GM18526 (cell line): ENCODE data around the gene TMEM266.

Experiments
- POLR2A ChIP-seq: IDR thresholded peaks from 3 replicates; pipeline ENCODE4 v1.6.1; 2011; ENCODE audit not compliant: insufficient read length; ENCODE audit errors: extremely low read depth

TMEM266 gene

DNA sequence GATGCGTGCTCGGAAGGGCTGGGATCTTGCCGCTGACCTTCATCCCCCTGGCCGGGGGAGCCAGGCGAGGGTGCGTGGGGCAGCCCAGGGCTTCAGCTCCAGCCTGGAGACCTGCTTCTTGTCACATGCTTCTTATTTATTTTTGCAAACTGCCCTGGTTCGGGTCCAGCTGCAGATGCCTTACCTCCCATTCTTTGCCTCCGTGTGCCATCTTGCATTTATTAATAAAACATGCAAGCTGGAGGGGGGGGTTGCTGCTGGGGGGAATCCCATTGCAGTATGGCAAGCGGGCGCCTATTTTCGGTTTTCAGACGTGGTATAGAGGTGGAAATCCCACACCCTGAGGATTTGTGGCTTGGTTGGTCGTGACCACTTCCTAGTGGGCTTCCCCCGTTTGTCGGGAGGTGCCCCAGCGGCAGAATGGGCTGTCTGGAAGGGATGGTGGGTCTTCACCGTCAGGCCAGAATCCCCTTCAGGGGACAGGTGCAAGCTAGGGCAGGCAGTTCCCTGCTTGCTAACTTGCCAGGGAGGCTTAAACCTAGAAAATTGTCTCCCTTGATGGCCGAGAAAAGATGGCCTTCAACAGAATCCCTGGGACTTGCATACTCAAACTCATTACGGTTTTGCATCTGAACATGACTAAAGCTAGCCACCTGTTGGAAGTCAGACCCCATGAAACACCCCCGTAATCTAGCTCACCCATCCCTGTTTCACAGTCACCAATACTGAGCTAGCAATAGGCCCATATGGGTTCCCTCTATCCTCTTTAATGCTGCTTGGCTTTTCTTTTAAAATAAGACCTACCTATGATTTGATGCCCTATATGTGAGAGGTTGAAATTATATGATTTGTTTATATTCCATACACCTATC, 569 bp downstream of the TMEM266 start:
- TF ChIP-seq POLR2A: no peak

DNA sequence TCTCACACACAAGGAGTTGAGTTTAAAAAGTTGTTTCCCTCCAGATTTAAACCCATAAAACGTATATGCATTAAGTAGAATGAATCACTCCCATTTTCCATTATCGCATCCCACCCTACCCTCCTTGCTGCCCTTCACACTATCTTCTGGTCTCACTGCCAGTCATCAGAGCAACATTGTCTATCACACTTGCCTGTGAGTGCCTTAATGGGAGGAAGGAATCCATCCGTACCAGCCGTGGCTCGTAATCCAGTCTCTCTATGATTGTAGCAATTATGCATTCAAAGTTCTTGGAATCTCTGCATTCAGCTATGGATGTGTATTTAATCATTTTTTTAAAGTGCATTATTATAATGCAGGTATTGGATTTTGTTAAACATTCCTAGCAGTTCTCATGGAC, 1.9 kb downstream of the TMEM266 start:
- TF ChIP-seq POLR2A: no peak

DNA sequence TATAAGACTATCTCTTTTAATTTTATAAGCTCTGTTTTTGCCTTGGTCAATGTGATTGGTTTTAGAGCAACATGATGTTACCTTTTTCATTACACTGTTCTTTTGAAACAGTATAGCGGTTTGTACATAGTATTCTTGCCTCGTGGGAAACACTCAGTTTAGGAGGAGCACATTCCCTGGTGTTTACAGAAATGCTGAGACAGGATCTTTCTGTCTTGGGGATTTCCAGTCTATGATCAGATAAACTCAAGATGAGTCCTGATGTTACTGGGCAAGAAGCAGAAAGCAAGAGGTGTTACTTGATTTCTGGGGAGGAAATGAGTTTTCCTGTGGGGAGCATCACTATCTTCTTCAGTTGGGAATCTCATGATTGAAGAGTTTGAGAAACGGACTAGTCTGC, 2.5 kb downstream of the TMEM266 start:
- no peak for TF ChIP-seq POLR2A

DNA sequence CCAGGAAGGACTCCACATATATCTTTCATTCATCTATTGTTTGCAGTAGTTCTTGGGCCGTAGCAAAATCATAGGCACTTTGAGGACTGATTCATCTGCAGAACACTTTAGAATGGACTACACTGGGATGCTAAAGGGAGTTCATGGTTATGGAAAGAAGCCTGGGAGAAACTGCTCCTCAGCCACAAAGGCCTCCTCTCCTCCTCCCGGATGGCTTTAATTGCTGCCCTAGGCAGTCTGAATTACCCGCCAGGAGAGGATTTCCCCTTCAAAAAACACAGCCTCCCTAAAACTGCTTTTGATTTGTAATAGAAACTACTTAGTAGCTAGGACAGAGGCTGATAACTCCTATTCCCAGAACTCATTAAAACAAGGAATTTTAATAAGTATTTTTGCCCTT, 4.6 kb downstream of the TMEM266 start:
- TF ChIP-seq POLR2A: no peak

DNA sequence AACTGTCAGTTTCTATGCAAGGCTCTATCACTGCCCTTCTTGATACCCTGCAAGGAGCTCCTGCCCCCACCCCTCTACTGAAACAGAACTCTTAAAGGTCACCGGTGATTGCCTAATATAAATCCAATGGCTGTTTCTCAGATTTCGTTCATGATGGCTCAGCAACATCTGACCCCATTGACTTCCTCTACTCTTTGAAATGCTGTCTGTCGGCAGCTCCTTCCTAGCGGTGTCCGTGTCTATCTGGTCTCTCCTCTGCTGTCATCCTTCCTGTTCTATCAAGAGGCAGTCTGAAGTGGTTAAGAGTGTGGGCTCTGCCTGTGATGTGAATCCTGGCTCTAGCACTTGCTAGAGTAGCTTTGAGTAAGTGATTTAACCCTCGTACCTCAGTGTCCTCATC, 5.5 kb downstream of the TMEM266 start:
- no peak for TF ChIP-seq POLR2A

DNA sequence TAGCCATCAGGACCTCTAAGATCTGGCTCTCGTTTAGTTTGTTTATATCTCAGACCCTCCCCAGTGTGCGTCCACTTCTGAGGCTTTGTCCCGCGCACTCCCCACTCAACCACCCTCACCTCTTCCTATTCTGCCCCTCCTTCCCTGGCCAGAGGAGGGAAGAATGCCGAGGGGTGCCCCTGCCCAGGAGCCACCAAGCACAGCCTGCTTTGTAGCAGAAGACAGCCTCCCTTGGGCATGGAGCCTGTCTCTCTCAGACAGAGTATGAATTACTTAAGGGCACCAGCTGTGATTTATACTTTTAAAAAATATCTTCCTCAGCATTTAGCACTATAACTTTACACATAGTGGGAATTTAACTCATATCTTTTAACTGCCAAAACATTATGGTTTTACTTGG, 6.0 kb downstream of the TMEM266 start:
- no peak for TF ChIP-seq POLR2A

DNA sequence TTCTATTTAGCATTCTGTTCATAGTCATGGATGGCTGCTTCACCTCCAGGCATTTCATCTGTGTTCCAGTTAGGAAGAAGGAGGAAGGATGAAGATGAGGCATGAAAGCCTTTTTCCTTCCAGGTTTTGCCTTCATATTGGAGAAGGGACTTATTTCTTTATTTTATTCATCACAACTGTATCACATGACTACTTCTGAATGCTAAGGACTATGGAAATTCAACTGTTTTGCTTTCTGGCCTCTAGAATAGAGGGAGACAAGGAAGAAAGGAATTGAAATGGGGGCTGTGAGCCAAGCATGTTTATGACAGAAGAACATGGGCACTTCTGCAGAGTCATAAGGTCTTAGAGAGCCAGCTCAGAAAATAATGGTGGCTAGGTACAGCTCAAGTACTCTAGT, 10.4 kb downstream of the TMEM266 start:
- no peak for TF ChIP-seq POLR2A

DNA sequence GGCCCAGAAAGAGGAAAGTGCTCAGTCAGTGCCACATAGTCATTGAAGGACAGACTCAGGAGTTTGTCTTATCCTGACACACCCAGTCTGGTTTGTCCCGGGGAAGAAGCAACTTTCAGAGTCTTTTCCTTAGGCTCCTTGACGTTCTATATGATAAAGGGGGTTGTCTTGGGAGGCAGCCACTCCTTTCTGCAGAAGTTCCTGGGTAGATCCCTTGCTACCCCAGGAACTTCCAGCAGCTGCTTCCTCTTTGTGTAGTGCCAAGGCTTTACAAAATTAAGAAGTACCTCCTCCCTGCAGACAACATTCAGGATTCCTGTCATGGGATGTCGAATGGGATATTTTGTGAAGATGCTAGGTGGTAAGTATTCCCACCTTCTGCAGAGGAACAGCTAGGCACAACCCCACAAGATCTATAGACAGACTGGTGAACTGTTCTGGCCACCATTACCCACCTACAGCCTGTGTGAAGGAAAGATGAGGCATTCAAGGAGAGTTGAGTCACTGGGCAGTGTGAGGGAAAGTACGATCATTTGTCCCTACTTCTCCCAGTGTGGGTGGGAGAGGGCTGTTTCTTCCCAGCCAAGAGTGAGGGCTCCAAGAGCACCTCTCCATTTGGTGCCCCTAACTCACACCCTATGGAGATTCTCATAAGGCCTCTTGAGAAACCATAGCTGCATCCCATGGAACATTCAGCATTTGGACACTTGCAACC, 11.3 kb downstream of the TMEM266 start:
- TF ChIP-seq POLR2A: no peak

DNA sequence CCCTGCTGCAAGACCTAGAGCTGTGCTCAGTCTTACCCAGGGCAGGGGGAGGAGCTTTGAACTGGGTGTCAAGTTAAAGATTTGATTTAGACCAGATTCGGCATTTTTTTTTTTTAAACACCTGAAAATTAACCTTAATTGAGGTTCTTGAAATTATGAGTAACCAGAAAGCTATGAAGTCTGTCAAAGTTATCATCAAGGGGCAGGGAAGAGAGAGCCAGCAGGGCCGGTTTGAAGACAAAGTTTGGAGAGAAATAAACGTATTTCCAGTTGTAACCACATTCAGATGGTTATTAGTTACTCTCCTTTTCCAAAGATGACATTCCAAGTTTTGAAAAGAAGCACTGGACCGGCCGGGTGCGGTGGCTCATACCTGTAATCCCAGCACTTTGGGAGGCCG, 12.0 kb downstream of the TMEM266 start:
- TF ChIP-seq POLR2A: no peak

DNA sequence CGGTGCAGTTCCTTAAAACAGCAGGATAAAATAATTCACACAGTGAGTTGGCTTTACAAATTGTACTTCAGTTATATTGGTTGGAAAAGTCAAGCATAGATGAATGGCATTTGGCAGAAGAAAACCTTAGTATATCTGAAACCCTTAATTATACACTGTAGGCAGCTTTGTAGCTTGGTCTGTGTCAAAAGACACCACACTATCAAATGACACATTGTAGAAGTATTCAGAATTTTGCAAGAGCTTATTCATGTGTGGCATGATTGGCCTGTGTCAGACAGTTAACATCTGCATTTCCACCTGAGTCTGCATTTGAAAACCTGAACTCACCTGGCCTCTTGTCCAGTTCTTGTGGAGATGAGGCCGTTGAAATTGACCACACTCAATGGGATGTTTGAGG, 13.8 kb downstream of the TMEM266 start:
- TF ChIP-seq POLR2A: no peak

DNA sequence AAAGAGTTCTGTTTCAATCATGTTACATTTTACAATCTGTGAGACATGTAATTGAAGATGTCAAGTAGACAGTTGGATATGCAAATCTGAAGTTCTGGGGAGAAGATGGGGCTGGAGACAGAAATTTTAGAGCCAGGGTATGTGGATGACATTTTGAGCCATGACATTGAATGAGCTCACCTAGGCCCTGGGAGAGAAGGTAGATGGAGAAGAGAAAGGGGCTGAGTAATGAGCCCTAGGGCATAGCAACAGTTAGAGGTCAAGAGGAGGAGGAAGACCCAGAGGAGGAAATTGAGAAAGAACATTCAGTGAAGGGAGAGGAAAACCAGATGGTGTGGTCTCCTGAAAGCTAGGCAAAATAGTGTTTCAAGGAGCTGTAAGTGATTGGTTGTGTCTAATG, 15.3 kb downstream of the TMEM266 start:
- no peak for TF ChIP-seq POLR2A

DNA sequence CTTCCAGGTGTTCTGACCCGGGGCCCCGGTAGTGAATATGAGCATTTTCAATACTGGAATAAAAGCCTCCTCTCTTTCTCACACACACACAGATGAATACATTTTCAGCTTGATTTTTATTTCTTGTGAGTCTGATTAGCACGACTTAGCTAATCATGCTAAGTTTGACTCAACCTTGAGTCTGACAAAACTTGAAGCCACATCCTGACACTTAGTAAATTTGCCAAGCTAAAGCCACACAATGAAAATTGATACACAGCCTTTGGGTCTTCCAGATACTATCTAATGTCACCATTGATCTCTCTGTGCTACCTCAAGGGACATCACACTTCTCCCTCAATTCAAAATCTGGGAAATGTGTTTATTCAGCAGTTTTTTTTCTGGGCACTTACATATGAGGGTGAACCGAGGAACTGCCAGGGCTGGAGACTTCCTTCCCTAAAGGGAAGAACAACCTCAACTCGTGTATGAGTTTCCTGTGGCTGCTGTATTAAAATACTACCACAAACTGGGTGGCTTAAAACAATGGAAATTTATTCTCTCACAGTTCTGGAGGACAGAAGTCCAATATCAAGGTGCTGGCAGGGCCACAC, 18.6 kb downstream of the TMEM266 start:
- no peak for TF ChIP-seq POLR2A

DNA sequence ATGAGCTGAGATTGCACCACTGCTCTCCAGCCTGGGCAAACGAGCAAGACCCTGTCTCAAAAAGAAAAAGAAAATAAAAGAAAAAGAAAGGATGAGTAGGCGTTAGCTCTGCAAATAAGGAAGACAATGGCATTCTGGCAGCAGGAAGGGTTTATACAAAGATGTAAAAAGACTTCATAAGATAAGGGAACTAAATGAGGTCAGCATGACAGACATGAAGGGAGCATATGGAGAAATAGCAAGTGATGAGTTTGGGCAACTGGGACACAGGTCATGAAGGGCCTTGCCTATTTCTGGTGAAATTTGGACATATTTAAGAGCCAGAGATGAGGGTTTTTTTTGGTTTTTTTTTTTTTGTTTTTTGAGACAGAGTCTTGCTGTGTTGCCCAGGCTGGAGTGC, 24.5 kb downstream of the TMEM266 start:
- no peak for TF ChIP-seq POLR2A

DNA sequence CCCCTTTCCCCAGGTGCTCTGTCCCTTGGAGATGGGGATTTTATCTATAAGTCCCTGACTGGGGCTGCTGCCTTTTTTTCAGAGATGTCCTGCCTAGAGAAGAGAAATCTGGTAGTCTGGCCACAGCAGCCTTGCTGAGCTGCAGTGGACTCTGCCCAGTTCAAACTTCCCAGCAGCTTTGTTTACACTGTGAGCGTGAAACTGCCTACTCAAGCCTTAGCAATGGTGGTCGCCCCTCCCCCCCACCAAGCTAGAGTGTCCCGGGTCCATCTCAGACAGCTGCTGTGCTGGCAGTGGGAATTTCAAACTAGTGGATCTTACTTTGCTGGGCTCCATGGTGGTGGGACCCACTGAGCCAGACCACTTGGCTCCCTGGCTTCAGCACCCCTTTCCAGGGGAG, 38.9 kb downstream of the TMEM266 start:
- TF ChIP-seq POLR2A: no peak

DNA sequence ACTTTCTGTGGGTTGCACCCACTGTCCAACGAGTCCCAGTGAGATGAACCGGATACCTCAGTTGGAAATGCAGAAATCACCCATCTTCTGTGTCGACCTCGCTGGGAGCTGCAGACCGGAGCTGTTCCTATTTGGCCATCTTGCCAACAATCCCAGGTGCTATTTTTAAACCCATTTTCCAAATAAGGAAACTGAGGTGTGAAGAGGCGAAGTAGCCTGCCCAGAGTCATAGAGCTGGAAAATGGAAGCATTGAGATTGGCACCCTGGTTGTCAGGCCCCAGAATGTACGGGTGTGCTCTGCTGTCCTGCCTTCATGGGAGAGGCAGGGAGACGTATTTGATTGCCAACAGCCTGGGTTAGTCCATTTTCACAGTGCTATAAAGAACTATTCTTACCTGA, 39.6 kb downstream of the TMEM266 start:
- TF ChIP-seq POLR2A: no peak

DNA sequence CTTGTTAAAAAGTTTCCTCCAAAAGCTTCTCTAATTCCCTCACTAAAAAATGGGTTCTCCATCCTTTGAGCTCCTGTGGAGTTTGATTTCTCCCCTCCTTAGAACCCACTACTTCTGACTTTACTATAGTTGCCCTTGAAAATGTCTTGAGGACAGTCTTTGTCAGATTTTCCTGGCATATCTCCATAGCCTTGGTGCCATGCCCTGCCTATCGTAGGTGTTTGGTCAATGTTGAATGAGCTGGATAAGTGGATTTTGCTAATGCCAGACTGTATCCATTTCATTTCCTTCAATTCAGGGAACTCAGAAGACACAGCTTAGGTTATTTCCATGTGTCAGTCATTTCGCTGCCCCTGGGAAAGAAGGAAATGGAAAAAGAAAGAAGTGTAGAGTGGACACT, 40.6 kb downstream of the TMEM266 start:
- no peak for TF ChIP-seq POLR2A
